Gastroesophageal sphincter (tissue), 3 donors: ENCODE measurements around the gene LILRA1.

Source experiments
- CTCF ChIP-seq, 4 experiments: fragments of 200-600 bp in 2 of 4; fragments of 450-650 bp in 2 of 4; sonication (generic) in 1 of 4; IDR thresholded peaks; one replicate each; pipeline ENCODE4 v1.5.1; 2017 to 2019; ENCODE audit warnings: antibody characterized with exemption in 4 of 4, mild to moderate bottlenecking in 2 of 4, moderate library complexity in 2 of 4
- POLR2A ChIP-seq, 2 donors: fragments of 450-650 bp; IDR thresholded peaks; one replicate each; pipeline ENCODE4 v1.6.1; 2017; ENCODE audit warnings: antibody characterized with exemption in 2 of 2, mild to moderate bottlenecking in 2 of 2, moderate library complexity in 1 of 2

- TF ChIP-seq CTCF (IDR thresholded peaks at IDR 0.05) (no peak), POLR2A (IDR thresholded peaks at IDR 0.05) (no peak)
These were observed 19.4 kb upstream of the LILRA1 start for GRCh38 chr19:54574051-54574450.
